GM21515 (cell line): ENCODE results near the gene RBMS3.

Experiments
- ATAC-seq: cut with Tn5 transposase; IDR thresholded peaks from one replicate; pipeline ENCODE4 v1.9.1; 2021; ENCODE audit not compliant: unreplicated experiment

RBMS3 gene

DNA sequence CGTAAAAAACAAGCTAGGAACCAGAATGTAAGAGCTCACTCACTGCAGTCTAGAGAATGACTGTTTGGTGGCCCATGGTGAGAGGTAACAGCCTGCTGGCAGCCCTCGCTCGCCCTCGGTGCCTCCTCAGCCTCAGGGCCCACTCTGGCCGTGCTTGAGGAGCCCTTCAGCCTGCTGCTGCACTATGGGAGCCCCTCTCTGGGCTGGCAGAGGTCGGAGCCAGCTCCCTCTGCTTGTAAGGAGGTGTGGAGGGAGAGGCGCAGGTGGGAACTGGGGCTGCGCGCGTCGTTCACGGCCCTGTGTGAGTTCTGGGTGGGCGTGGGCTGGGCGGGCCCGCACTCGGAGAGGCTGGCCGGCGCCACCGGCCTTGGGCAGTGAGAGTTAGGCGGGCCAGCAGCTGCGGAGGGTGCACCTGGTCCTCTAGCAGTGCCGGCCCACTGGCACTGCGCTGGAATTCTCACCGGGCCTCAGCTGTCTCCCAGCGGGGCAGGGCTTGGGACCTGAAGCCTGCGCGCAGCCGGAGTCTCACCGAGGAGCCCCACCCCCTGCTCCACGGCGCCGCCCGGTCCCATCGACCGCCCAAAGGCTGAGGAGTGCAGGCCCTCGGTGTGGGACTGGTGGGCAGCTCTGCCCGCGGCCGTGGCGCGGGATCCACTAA lies 420.6 kb downstream of the RBMS3 start:
- no peak for ATAC-seq

- ATAC-seq, result no peak
Observed at GRCh38 chr3:29705906-29706844, 425.3 kb downstream of the RBMS3 start.

DNA sequence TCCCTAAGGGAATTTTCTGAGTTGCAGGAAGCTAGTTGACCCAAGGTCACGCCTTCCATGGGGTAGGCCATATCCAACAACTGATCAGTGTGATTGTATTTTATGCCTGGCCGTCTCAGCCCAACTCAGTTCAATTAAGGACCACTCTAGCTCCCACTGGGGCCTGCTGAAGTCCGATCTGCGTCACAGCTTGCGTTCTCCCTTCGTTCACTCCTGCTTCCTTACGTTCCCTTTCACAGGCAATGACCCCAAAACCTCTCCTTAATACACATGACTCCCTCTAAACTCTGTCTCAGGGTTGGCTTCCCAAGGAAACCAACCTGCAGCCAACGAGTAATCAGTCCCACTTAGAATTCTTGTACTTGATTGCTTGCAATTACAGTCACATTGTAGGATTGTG lies 428.0 kb downstream of the RBMS3 start:
- no peak for ATAC-seq

DNA sequence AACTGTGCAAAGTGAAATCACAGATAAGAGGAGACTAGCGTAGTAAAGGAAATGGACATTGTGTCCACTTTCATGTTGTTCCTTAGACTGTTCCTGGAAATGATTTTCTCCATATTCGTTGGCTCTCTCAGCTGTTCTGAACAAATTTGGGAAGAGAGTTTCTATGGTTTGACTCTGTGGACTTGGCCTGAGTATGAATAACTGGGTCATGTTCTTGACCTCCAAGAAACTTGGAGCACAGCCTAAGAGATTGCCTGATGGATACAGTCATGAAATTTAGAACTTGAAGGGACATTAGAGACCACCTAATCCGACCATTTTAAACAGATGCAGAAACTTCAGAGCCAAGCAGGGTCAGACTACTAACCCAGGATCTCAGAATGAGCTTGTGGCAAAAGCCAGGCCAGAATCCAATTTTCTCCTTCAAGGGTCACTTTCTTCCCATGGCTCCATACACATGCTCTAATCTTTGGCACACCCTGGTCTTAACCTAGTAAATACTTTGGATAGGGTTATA lies 430.4 kb downstream of the RBMS3 start:
- ATAC-seq, result no peak

GRCh38 chr3:29716213-29716612 lies 435.3 kb downstream of the RBMS3 start:
- ATAC-seq, result no peak

- no peak for ATAC-seq
Observed at GRCh38 chr3:29718661-29719065, 437.8 kb downstream of the RBMS3 start.

DNA sequence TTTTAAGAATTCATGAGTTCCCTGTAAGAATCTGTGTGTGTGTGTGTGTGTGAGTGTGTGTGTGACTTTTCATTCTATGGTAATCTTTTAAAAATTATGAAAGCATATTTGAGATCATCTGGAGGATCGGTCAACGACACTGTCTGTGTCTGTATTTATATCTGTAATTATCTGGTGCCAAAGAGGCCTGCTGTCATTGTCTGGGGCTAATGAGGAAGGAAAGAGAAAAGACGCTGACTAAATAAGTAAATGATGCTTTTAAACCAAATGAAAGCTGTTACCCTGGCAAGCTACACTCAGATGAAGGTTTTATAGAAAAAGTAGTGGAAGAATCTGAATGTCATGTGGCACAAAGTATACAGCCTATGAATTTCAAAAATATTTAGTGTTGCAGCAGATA lies 439.8 kb downstream of the RBMS3 start:
- ATAC-seq, result no peak

DNA sequence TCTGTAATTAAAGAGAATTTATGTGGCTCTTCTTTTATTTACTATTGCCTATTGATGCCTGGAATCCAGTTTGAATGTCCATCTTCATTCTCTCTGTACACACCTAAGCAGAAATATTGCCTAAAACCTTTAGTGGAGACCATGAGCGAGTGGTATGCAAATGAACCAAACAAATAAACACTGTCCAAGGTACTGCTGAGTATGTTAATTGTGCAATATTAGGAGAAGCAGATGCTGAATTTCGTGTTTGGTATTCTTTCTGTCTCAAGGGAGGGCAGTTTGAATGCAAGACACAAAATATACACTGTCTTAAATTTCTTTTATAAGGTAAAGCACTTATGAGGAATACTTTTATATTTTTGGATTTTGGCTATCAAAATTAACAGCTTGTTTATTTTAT lies 440.9 kb downstream of the RBMS3 start:
- ATAC-seq, result no peak

GRCh38 chr3:29731050-29731449 lies 450.2 kb downstream of the RBMS3 start:
- no peak for ATAC-seq

DNA sequence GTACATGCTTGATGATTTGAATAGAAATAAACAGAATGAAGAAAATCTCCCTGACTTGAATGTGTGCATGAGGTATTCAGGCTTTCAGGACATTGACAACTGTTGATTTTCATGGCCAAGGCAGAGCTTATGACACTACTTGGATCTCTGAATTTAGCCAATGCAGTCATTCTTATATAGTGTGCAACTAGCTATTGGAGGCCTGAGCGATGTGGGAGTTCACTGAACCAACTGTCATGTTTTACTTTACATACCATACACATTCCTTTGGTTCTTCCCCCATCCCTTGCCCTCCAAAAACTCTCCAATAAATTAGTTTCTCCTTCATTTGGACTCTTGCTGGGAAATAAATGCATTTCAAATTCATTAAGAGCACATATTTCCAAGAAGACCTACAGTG lies 460.4 kb downstream of the RBMS3 start:
- no peak for ATAC-seq

DNA sequence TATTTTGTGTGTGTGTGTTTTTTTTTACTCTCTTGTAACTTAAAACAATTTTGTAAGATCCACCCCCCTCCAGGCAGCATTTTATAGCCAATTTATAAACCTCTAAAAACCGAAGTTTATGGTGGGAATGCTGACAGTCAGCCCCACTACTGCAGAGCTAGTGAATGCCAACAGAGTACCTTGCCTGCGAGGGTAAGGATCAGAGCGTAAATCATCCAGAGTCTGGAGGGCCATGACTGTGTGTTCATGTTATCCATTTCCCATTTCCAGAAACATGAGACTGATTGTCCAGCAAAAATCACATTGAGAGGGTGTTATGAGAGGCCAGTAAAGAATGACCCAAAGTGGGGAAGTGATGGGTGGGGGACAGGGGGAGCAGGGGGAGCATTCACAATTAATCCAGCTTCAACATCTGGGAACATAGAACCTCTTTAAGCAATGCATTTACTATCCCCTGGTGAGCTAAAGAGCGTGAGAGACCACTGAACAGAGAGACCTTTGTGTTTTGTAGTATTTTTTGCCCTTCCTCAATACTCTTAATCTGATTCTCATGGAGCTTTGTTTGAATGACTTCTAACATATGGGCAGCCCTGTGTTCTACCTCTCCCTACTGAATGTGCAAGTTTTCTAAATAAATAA lies 464.5 kb downstream of the RBMS3 start:
- no peak for ATAC-seq

DNA sequence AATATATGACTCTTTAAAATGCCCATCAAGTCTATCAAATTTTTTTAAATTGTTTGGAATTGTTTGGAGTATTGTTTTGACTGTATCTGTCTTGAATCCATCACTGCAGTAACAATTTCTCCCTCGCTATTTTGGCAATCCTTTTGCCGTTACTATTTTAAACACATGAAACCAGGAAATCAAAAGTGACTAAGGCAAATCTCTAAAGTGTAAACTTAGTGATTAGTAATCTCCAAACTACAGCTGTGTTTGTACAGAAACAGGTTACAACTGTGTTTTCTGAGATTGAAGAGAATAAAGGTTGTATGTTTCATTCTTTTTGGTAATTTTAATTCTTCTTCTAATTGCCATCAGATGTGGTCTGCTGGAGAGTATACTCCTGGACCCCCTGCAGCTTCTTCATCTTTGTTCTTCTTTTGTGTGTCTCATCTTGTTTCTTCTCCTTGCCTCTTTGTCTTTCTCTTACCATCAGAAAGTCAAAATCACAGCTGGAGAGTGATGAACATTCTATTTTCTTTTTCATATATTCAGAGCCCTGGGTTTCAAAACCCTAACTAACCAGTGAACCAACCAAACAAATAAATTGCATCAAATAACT lies 465.4 kb downstream of the RBMS3 start:
- no peak for ATAC-seq

GRCh38 chr3:29747991-29748390 lies 467.1 kb downstream of the RBMS3 start:
- ATAC-seq, result no peak

DNA sequence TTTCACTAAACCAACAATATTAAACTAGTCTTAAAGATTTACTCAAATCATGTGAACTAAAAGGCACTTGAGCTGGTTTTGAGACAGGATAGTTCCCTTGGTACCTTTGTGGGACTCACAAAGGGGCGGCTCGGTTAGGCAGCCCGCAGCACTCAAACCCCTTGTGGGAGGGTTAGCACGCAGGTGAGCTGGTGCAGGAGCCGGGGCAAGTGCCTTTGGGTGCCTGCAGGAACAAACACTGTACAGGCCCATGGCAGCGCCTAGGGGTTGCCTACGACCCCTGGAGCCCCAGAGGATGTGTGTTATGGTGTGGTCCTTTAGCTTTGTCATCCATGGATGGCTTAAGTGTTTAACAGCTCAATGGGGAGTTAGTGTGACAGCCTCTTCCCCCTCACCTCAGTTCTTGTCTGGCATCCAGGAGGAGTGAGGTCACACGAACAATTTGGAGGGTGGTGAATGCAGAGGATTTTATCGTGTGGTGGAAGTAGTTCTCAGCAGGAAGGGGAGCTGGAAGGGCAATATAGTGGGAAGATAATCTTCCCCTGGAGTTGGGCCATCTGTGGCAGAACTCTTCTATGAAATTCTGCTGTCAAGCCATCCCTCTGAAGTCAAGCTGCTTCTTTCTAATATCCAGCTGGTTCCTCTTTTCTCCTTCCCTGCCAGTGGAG lies 470.9 kb downstream of the RBMS3 start:
- no peak for ATAC-seq

GRCh38 chr3:29754346-29754745 lies 473.5 kb downstream of the RBMS3 start:
- ATAC-seq, result no peak

GRCh38 chr3:29755416-29755815 lies 474.5 kb downstream of the RBMS3 start:
- ATAC-seq, result no peak

- ATAC-seq, result no peak
Observed at GRCh38 chr3:29757054-29757777, 476.3 kb downstream of the RBMS3 start.

DNA sequence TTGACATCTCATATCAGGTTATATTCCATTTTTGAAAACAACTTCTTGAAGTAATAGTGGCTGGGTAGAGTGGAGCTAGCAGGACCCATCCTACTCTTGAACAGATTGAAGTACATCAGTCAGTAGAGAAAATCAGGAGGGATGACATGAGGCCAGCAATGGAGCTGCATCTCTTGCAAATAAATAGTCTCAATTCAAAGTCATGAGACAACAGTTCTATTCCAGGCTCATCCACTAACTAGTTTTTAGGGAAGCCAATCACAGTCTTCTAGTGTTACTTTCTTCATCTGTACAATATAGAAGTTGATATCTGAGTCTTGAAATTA lies 477.2 kb downstream of the RBMS3 start:
- no peak for ATAC-seq

DNA sequence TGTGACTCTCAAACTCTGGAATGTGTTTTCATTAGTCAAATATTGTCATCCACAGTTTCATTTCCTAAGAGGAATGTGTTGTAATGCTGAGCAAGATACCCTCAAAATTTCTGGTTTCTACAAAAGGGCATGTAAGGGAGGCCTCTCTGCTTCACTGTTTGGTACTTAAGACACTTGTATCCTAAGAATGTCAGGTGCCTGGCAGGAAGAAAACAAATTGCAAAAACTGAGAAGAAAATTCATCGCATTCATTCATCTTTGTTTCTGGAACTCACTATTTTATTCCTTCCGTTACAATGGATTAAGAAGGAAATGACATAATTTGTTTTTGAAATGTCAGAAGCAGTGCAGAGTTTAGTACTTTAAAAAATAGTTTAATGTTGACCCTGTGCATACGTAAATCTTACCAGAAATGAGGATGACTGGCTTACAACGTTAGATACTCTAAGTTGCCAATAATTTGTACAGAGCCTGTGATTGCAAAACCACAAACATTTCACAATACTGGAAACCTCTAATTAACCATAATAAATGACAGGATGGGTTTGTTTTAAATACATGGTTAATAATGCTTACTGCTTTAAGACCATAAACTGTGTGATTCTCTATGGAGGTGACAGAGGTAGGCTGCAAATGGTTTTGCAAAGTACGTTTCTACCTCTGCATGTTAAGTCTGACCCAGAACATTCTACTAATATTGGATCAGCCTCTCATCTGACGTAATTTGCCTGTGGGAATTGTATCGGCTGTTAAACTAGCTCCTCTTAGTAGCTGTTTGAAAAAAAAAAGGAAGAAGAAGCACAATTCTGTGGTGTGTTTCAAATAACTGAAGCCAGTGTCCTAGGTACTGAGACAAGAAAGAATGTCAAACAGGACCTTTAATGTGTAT lies 477.8 kb downstream of the RBMS3 start:
- no peak for ATAC-seq
